ENCODE measurements around the gene EMC8. TPM values are rescaled to one million over a fixed set of nuclear protein-coding genes. Genes with fewer than 3 reads are reported as not detected.

EMC8 gene
- total RNA-seq, 1 donor from 2014 or later, result 26.3 TPM

- DNase-seq (ENCODE audit: low read depth) (no peak), FAIRE-seq (no peak)
- no peak overlapping the region for H3K4me3 ChIP-seq (ENCODE audit: low read depth, low read length)
- no peaks in the 10 kb centered on the region for H3K36me3 ChIP-seq (ENCODE audit: control insufficient read depth, insufficient read depth, low read length)
- peaks cover 3% of the 10 kb centered on the region for H3K27me3 ChIP-seq (ENCODE audit: control insufficient read depth, insufficient read depth, low read length)
- TF ChIP-seq CTCF (IDR thresholded peaks at IDR 0.05; ENCODE audit: insufficient read depth, low read length, severe bottlenecking), result no peak
Measured at GRCh38 chr16:85842435-85842834, 43.1 kb upstream of the EMC8 start.

DNA sequence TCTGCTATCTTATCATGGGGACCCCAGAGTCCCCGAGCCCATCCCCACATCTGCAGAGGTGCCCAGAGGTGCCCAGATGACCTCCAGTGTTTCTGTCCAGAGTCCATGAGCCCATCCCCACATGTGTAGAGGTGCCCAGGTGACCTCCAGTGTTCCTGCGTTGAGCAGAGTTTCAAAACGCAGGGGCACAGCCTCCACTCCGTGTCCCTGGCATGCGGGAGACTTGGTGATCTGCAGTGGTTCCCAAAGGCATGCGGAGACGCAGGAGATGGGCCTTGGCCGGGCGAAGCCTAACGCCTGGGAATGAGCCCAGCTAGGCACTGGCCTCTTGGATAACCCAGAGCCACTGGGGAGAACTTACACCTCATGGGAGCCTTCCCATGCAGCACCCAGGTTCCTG lies 41.5 kb upstream of the EMC8 start:
- no peak for TF ChIP-seq CTCF (IDR thresholded peaks at IDR 0.05; ENCODE audit: insufficient read depth, low read length, severe bottlenecking)
- Histone ChIP-seq H3K27me3 (ENCODE audit: control insufficient read depth, insufficient read depth, low read length) (peaks cover 5% of the 10 kb centered on the region), H3K4me3 (ENCODE audit: low read depth, low read length) (no peak overlapping the region), H3K36me3 (ENCODE audit: control insufficient read depth, insufficient read depth, low read length) (no peaks in the 10 kb centered on the region)
- FAIRE-seq, result no peak
- no peak for DNase-seq (ENCODE audit: low read depth)

GRCh38 chr16:85840395-85840794 lies 41.1 kb upstream of the EMC8 start:
- FAIRE-seq (no peak), DNase-seq (ENCODE audit: low read depth) (no peak)
- Histone ChIP-seq H3K27me3 (ENCODE audit: control insufficient read depth, insufficient read depth, low read length) (peaks cover 5% of the 10 kb centered on the region), H3K36me3 (ENCODE audit: control insufficient read depth, insufficient read depth, low read length) (no peaks in the 10 kb centered on the region), H3K4me3 (ENCODE audit: low read depth, low read length) (no peak overlapping the region)
- TF ChIP-seq CTCF (IDR thresholded peaks at IDR 0.05; ENCODE audit: insufficient read depth, low read length, severe bottlenecking), result no peak

DNA sequence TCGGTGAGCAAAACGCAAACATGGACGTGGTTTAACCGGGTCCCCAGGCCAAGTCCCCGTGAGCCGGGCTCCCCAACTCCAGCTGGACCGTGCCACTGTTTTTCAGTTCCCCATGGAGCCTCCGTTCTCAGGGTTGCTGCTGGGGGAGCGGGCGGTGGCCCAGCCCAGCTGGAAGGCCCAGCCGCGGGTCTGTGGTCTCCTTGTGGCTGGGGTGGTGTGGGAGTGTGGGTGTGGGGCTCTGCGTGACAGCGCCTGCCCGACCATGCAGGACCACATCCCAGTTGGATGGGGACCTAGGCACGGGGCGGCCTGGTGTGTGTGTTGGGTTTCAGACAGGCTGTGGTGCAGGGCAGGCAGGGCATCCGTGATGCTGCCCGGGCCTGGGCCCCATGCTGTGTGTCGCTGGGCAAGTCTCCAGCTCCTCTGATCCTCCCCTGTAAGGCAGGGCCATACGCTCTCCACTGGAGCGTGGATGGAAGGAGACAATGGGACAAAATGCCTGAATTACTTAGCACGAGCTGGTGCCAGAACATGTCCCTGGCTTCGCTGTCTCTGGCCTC lies 40.4 kb upstream of the EMC8 start:
- FAIRE-seq, result no peak

DNA sequence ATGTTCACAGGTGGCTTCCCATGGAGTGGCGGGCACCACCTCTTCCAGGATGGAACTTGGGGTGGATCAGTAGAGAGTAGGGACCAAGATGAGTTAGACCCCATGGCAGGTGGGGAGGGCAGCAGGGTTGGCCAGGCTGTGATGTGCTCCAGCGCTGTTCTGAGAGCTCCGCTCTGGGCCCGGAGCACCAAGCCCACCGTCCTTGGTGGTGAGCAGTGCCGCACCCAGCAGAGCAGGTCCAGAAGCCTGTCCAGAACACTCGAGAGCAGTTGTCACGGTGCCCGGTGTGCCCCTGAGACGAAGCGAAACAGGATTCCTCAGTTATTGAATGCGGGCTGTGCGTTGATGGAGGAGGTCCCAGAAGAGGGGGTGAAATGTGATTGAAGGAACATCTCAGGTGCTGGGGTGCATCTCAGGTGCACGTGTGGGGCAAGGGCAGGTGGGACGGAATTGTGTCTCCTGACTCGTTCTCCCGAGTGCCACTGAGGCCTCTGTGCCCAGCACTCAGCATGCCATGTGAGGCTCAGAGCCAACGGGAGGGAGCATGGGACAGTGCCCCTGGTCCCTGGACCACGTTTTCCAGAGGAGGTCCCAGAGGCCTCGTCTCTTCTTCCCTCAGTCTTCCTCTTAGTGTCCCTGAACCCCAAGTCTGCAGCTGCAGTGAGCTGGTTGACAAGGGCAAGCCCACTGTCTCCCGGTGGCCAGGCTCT lies 39.7 kb upstream of the EMC8 start:
- H3K27me3 ChIP-seq (ENCODE audit: control insufficient read depth, insufficient read depth, low read length), result peaks cover 1% of the 10 kb centered on the region
- no peaks in the 10 kb centered on the region for H3K36me3 ChIP-seq (ENCODE audit: control insufficient read depth, insufficient read depth, low read length)

More for the DNA sequence above, 40.4 kb upstream of the EMC8 start:
- no peak for TF ChIP-seq CTCF (IDR thresholded peaks at IDR 0.05; ENCODE audit: insufficient read depth, low read length, severe bottlenecking)
- H3K36me3 ChIP-seq (ENCODE audit: control insufficient read depth, insufficient read depth, low read length), result no peaks in the 10 kb centered on the region
- H3K27me3 ChIP-seq (ENCODE audit: control insufficient read depth, insufficient read depth, low read length), result peaks cover 1% of the 10 kb centered on the region
- no peak overlapping the region for H3K4me3 ChIP-seq (ENCODE audit: low read depth, low read length)
- no peak for DNase-seq (ENCODE audit: low read depth)

More for the DNA sequence above, 39.7 kb upstream of the EMC8 start:
- DNase-seq (ENCODE audit: low read depth) (no peak), FAIRE-seq (no peak)
- H3K4me3 ChIP-seq (ENCODE audit: low read depth, low read length), result no peak overlapping the region
- TF ChIP-seq CTCF (IDR thresholded peaks at IDR 0.05; ENCODE audit: insufficient read depth, low read length, severe bottlenecking), result no peak
